Activated T-cell treated with anti-CD3 and anti-CD28 coated beads, Interleukin-2, amount 50 U/mL, for 72 hours (primary cell): Measurements from ENCODE around the gene FGF2. TPM values are rescaled to one million over a fixed set of nuclear protein-coding genes. Genes with fewer than 3 reads are reported as not detected.
A peak's percentile ranks its signal among the peaks of the same experiment; 100 is the strongest.
"Not testable (repeated sequence)": the region's sequence is repeated elsewhere in the genome, so short reads cannot be mapped to it uniquely, and the experiment has no call there.

Experiments
- ATAC-seq, 2 donors: fragments of 150-1000 bp; cut with Tn5 transposase; replicated peaks in 1 of 2; 2 replicates each; pipeline ENCODE4 v1.10.0; 2021; ENCODE audit warnings: moderate library complexity in 2 of 2, mild to moderate bottlenecking in 1 of 2
- DNase-seq, 2 donors: peaks; one replicate each; pipeline ENCODE4 v3.0.0; 2021 to 2022; ENCODE audit warnings: mixed read lengths in 1 of 2
- H3K27ac Mint-ChIP-seq: one replicate; pipeline ENCODE4 v1.8.0; 2022; ENCODE audit warnings: mild to moderate bottlenecking, moderate library complexity, mixed read lengths
- H3K27me3 Mint-ChIP-seq: one replicate; pipeline ENCODE4 v1.8.0; 2022; ENCODE audit warnings: low read depth, mixed read lengths
- H3K36me3 Mint-ChIP-seq, 2 donors: one replicate each; pipeline ENCODE4 v1.8.0; 2022; ENCODE audit warnings: mixed read lengths in 2 of 2, mild to moderate bottlenecking in 1 of 2; ENCODE audit not compliant: insufficient read depth in 2 of 2
- H3K4me1 Mint-ChIP-seq: one replicate; pipeline ENCODE4 v1.8.0; 2022; ENCODE audit warnings: low read depth, mixed read lengths
- H3K4me3 Mint-ChIP-seq, 2 donors: one replicate each; pipeline ENCODE4 v1.8.0; 2022; ENCODE audit warnings: mild to moderate bottlenecking in 2 of 2, mixed read lengths in 2 of 2, moderate library complexity in 2 of 2
- H3K9me3 Mint-ChIP-seq, 2 donors: one replicate each; pipeline ENCODE4 v1.8.0; 2022; ENCODE audit warnings: mixed read lengths in 2 of 2
- total RNA-seq, 2 donors: library from RNA; stranded (reverse); gene quantifications; one replicate each; pipeline ENCODE4 v1.2.3, GENCODE V29; 2022

Gene FGF2
- total RNA-seq, 2 donors from 2014 or later = 2.7 to 4.8 TPM

- Mint-ChIP-seq H3K4me3 (no peak overlapping the region), H3K36me3 (no peaks in the 10 kb centered on the region), H3K9me3 (no peaks in the 10 kb centered on the region), H3K4me1 (peaks cover 11% of the 10 kb centered on the region), H3K27me3 (peaks cover 20% of the 10 kb centered on the region), H3K27ac (no peak overlapping the region)
- DNase-seq = no peak
- no peak for ATAC-seq
These were observed 29.7 kb upstream of the FGF2 start for GRCh38 chr4:122796801-122797404.

DNA sequence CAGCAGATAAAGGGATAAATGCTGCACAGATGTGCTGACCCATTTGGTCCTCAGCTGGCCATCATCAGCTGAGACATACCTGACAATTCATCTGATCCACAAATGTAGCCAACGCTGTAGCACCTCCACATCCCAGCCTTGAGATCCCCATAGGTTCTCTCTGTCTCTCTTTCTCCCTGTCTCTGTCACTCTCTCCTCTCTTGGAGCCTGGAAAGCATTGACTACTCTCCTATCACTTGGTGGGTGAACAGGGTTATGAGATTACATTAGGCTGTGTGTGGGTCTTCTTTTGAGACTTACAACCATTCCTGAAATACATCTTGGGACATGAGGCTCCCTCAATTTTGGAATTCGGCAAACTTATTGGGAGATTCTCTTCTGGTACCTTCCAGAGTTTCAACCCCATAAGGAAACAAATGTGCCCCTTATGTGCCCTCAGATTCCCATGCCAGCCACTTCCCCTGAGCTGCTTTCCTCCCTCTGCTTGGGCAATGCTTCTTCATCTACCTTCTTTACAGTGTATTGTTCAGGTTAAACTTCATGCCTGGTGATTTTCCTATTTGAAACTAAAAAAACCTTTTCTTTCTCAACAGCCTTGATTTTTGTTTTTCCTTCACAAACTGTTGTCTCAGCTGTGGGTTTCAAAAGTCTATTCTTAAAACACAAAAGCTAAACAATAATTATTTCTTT, 29.1 kb upstream of the FGF2 start:
- H3K4me1 Mint-ChIP-seq = peaks cover 11% of the 10 kb centered on the region
- DNase-seq = no peak

GRCh38 chr4:122798101-122798500, 28.5 kb upstream of the FGF2 start:
- DNase-seq = no peak
- Mint-ChIP-seq H3K4me3 (no peak overlapping the region), H3K36me3 (no peaks in the 10 kb centered on the region), H3K27ac (no peak overlapping the region), H3K9me3 (no peaks in the 10 kb centered on the region), H3K4me1 (peaks cover 11% of the 10 kb centered on the region), H3K27me3 (peaks cover 20% of the 10 kb centered on the region)
- no peak for ATAC-seq

More for the DNA sequence above, 29.1 kb upstream of the FGF2 start:
- Mint-ChIP-seq H3K9me3 (no peaks in the 10 kb centered on the region), H3K27ac (no peak overlapping the region), H3K36me3 (no peaks in the 10 kb centered on the region), H3K27me3 (peaks cover 20% of the 10 kb centered on the region), H3K4me3 (no peak overlapping the region)
- no peak for ATAC-seq

DNA sequence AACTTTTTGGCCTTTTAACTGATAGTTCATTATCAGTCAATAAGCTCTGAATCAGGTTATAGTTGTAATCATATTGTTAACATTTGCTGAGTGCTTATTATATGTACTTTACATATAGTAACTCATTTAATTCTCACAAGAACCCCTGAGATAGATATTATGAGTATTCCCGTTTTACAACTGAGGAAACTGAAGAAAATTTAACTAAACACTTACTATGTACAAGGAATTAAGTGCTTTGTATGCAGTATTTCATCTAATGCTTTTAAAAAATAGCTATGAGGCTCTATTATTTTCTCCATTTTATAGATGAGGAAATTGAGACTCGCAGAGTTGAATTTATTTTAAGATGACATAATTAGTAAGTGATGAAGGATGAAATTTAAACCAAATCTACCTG, 27.7 kb upstream of the FGF2 start:
- no peak for ATAC-seq
- H3K9me3 Mint-ChIP-seq = no peaks in the 10 kb centered on the region
- H3K4me3 Mint-ChIP-seq = no peak overlapping the region
- peaks cover 20% of the 10 kb centered on the region for H3K27me3 Mint-ChIP-seq
- H3K27ac Mint-ChIP-seq = no peak overlapping the region
- H3K4me1 Mint-ChIP-seq = peaks cover 11% of the 10 kb centered on the region
- DNase-seq = no peak
- no peaks in the 10 kb centered on the region for H3K36me3 Mint-ChIP-seq

DNA sequence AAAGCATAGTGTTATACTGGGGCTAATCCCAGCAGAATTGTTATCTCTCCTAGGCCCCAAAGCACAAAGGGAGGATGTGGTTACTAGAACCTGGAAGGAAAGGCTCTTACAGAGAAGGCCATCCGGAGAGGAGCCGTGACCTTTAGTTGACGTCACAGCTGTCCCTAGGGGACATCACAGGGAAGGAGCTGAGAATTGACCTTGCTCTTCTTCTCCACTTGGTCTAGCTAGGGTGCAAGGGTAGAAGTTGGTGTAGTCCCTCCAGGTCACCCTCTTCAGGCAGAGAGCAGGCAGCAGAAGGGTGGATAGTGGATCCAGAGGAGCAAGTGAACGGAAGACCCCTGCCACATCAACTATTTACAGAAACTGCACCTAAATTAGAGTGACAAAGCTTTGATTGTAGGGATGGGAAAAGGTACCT, 22.8 kb upstream of the FGF2 start:
- Mint-ChIP-seq H3K9me3 (no peaks in the 10 kb centered on the region), H3K36me3 (no peaks in the 10 kb centered on the region), H3K4me3 (no peak overlapping the region), H3K27me3 (peaks cover 8% of the 10 kb centered on the region), H3K4me1 (peaks cover 6% of the 10 kb centered on the region), H3K27ac (no peak overlapping the region)
- ATAC-seq (no peak), DNase-seq (no peak)

- ATAC-seq = peak; percentile 63 to 69
- H3K27ac Mint-ChIP-seq = no peak overlapping the region
- no peak overlapping the region for H3K4me3 Mint-ChIP-seq
- H3K36me3 Mint-ChIP-seq = peaks cover 1 to 5% of the 10 kb centered on the region in 2 donors
- no peak for DNase-seq
- H3K4me1 Mint-ChIP-seq = peaks cover 6% of the 10 kb centered on the region
- H3K27me3 Mint-ChIP-seq = peaks cover 8% of the 10 kb centered on the region
- no peaks in the 10 kb centered on the region for H3K9me3 Mint-ChIP-seq
These were observed 19.5 kb upstream of the FGF2 start for GRCh38 chr4:122806981-122807679.

GRCh38 chr4:122810669-122811068, 16.0 kb upstream of the FGF2 start:
- no peak overlapping the region for H3K4me3 Mint-ChIP-seq
- H3K4me1 Mint-ChIP-seq = peaks cover 22% of the 10 kb centered on the region
- peaks cover 1 to 5% of the 10 kb centered on the region in 2 donors for H3K36me3 Mint-ChIP-seq
- H3K9me3 Mint-ChIP-seq = no peaks in the 10 kb centered on the region
- ATAC-seq (no peak), DNase-seq (no peak)
- H3K27ac Mint-ChIP-seq = no peak overlapping the region
- peaks cover 8% of the 10 kb centered on the region for H3K27me3 Mint-ChIP-seq

GRCh38 chr4:122811781-122812180, 14.8 kb upstream of the FGF2 start:
- not testable (repeated sequence) for H3K9me3 Mint-ChIP-seq, DNase-seq, H3K27ac Mint-ChIP-seq, H3K4me3 Mint-ChIP-seq, ATAC-seq, H3K36me3 Mint-ChIP-seq
- Mint-ChIP-seq H3K4me1 (peaks cover 22% of the 10 kb centered on the region), H3K27me3 (peaks cover 14% of the 10 kb centered on the region)

DNA sequence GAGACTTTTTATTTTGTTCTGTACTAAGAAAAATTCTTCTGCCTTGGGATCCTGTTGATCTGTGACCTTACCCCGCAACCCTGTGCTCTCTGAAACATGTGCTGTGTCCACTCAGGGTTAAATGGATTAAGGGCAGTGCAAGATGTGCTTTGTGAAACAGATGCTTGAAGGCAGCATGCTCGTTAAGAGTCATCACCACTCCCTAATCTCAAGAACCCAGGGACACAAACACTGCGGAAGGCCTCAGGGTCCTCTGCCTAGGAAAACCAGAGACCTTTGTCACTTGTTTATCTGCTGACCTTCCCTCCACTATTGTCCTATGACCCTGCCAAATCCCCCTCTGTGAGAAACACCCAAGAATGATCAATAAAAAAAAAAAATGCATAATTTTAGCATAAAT, 13.8 kb upstream of the FGF2 start:
- not testable (repeated sequence) for ATAC-seq, H3K27ac Mint-ChIP-seq, H3K4me3 Mint-ChIP-seq, H3K9me3 Mint-ChIP-seq, DNase-seq, H3K36me3 Mint-ChIP-seq
- peaks cover 12% of the 10 kb centered on the region for H3K27me3 Mint-ChIP-seq
- peaks cover 16% of the 10 kb centered on the region for H3K4me1 Mint-ChIP-seq

- ATAC-seq (peak; percentile 97), DNase-seq (peak; percentile 21 to 33)
- Mint-ChIP-seq H3K4me1 (peaks cover 16% of the 10 kb centered on the region), H3K27ac (no peak overlapping the region), H3K27me3 (peaks cover 14% of the 10 kb centered on the region), H3K4me3 (peak overlapping the region in 1 of 2 donors; percentile 1), H3K36me3 (peaks cover 1 to 5% of the 10 kb centered on the region in 2 donors), H3K9me3 (no peaks in the 10 kb centered on the region)
These were observed 12.2 kb upstream of the FGF2 start for GRCh38 chr4:122814426-122814825.

DNA sequence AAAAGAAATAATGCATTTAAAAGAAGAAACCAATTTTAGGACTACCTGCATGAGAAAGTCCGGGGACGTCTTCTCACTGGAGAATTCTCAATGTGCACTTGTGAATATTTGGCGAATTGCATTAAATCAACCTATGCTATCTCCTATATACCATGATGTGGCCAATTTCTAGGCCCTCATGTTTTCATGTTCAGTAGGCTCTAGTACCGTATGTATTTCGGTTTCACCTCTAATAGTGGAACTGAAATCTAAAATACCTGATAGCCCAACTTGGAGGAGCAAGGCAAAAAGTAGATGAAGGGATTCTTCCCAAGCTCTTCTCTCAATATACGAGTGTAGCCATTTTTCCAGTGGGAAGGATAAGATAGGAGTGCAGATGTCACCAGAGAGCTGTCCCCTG, 11.4 kb upstream of the FGF2 start:
- H3K9me3 Mint-ChIP-seq = no peaks in the 10 kb centered on the region
- ATAC-seq = no peak

GRCh38 chr4:122816476-122816875, 10.2 kb upstream of the FGF2 start:
- ATAC-seq (no peak), DNase-seq (no peak)
- H3K4me3 Mint-ChIP-seq = no peak overlapping the region
- H3K9me3 Mint-ChIP-seq = no peaks in the 10 kb centered on the region
- H3K36me3 Mint-ChIP-seq = no peaks in the 10 kb centered on the region
- H3K4me1 Mint-ChIP-seq = peaks cover 16% of the 10 kb centered on the region
- H3K27me3 Mint-ChIP-seq = peaks cover 34% of the 10 kb centered on the region
- no peak overlapping the region for H3K27ac Mint-ChIP-seq

More for the DNA sequence above, 11.4 kb upstream of the FGF2 start:
- Mint-ChIP-seq H3K27ac (no peak overlapping the region), H3K4me1 (peaks cover 16% of the 10 kb centered on the region), H3K27me3 (peaks cover 22% of the 10 kb centered on the region), H3K4me3 (no peak overlapping the region), H3K36me3 (peaks cover 1 to 5% of the 10 kb centered on the region in 2 donors)
- DNase-seq = no peak

GRCh38 chr4:122819708-122820449, 6.8 kb upstream of the FGF2 start:
- H3K9me3 Mint-ChIP-seq = no peaks in the 10 kb centered on the region
- no peak overlapping the region for H3K27ac Mint-ChIP-seq
- no peak for DNase-seq
- H3K4me3 Mint-ChIP-seq = no peak overlapping the region
- peaks cover 60% of the 10 kb centered on the region for H3K27me3 Mint-ChIP-seq
- H3K36me3 Mint-ChIP-seq = no peaks in the 10 kb centered on the region
- ATAC-seq = no peak
- peaks cover 4% of the 10 kb centered on the region for H3K4me1 Mint-ChIP-seq
